GM18498 (cell line): ENCODE results near the gene CLEC16A.
"Not testable (repeated sequence)": the region's sequence is repeated elsewhere in the genome, so short reads cannot be mapped to it uniquely, and the experiment has no call there.

Experiments
- ATAC-seq: cut with Tn5 transposase; IDR thresholded peaks from one replicate; pipeline ENCODE4 v1.9.1; 2021; ENCODE audit warnings: mild to moderate bottlenecking, moderate library complexity; ENCODE audit not compliant: unreplicated experiment

The CLEC16A gene

GRCh38 chr16:11205754-11206581 is 261.6 kb downstream of the CLEC16A start:
- no peak for ATAC-seq

- ATAC-seq: no peak
Observed at GRCh38 chr16:11207646-11208045, 263.3 kb downstream of the CLEC16A start.

- ATAC-seq: no peak
Observed at GRCh38 chr16:11208916-11209665, 264.7 kb downstream of the CLEC16A start.

- no peak for ATAC-seq
Observed at GRCh38 chr16:11210260-11210659, 265.9 kb downstream of the CLEC16A start.

- ATAC-seq: no peak
Observed at GRCh38 chr16:11211061-11211976, 267.0 kb downstream of the CLEC16A start.

- no peak for ATAC-seq
Observed at GRCh38 chr16:11211977-11212797, 267.8 kb downstream of the CLEC16A start.

GRCh38 chr16:11212798-11213196 is 268.4 kb downstream of the CLEC16A start:
- no peak for ATAC-seq

- no peak for ATAC-seq
Observed at GRCh38 chr16:11213373-11213772, 269.0 kb downstream of the CLEC16A start.

- ATAC-seq: no peak
Observed at GRCh38 chr16:11213799-11214198, 269.4 kb downstream of the CLEC16A start.

GRCh38 chr16:11215935-11216556 is 271.7 kb downstream of the CLEC16A start:
- ATAC-seq: no peak

GRCh38 chr16:11217651-11218603 is 273.6 kb downstream of the CLEC16A start:
- no peak for ATAC-seq

GRCh38 chr16:11218604-11218962 is 274.2 kb downstream of the CLEC16A start:
- no peak for ATAC-seq

GRCh38 chr16:11219178-11219577 is 274.8 kb downstream of the CLEC16A start:
- no peak for ATAC-seq

GRCh38 chr16:11220507-11220906 is 276.1 kb downstream of the CLEC16A start:
- ATAC-seq: not testable (repeated sequence)

- peak; percentile 31 for ATAC-seq
Observed at GRCh38 chr16:11224096-11224893, 279.9 kb downstream of the CLEC16A start.

- peak; percentile 85 for ATAC-seq
Observed at GRCh38 chr16:11224894-11225676, 280.7 kb downstream of the CLEC16A start.
